Endometrial microvascular endothelial cells (primary cell): ENCODE measurements around the gene SMIM38. TPM values are rescaled to one million over a fixed set of nuclear protein-coding genes. Genes with fewer than 3 reads are reported as not detected.

Source experiments
- in situ Hi-C: cut with HindIII; loops from 2 replicates; pipeline ENCODE4 v1.10.0; 2017; ENCODE audit warnings: low sequenced_read_pairs, low pct_unique_long_range_greater_than_20kb; ENCODE audit errors: inconsistent ontology term
- total RNA-seq: library from RNA; depleted of rRNA; stranded (reverse); fragments of >200 nt; gene quantifications from one replicate; pipeline ENCODE4 v1.2.3, GENCODE V29; 2015; ENCODE audit errors: inconsistent ontology term

The SMIM38 gene
- total RNA-seq, 1 donor from 2014 or later = not detected

- in situ Hi-C loops = no loop called here
Measured at GRCh38 chr11:69193151-69193550, 37.4 kb downstream of the SMIM38 start.

GRCh38 chr11:69193629-69194028 is 37.9 kb downstream of the SMIM38 start:
- in situ Hi-C loops = no loop called here

- in situ Hi-C loops = no loop called here
Measured at GRCh38 chr11:69194396-69194795, 38.7 kb downstream of the SMIM38 start.

GRCh38 chr11:69194956-69195355 is 39.2 kb downstream of the SMIM38 start:
- in situ Hi-C loops = no loop called here

- in situ Hi-C loops = no loop called here
Measured at GRCh38 chr11:69195824-69196782, 40.4 kb downstream of the SMIM38 start.

- in situ Hi-C loops = no loop called here
Measured at GRCh38 chr11:69196783-69197169, 41.0 kb downstream of the SMIM38 start.

GRCh38 chr11:69198891-69199582 is 43.3 kb downstream of the SMIM38 start:
- in situ Hi-C loops = no loop called here

- in situ Hi-C loops = no loop called here
Measured at GRCh38 chr11:69199583-69200315, 44.0 kb downstream of the SMIM38 start.

GRCh38 chr11:69200331-69201065 is 44.8 kb downstream of the SMIM38 start:
- in situ Hi-C loops = no loop called here

- in situ Hi-C loops = no loop called here
Measured at GRCh38 chr11:69201066-69201365, 45.3 kb downstream of the SMIM38 start.

GRCh38 chr11:69201764-69202370 is 46.1 kb downstream of the SMIM38 start:
- in situ Hi-C loops = no loop called here

- in situ Hi-C loops = no loop called here
Measured at GRCh38 chr11:69202511-69203221, 46.9 kb downstream of the SMIM38 start.

- in situ Hi-C loops = no loop called here
Measured at GRCh38 chr11:69203381-69203780, 47.6 kb downstream of the SMIM38 start.

GRCh38 chr11:69203901-69204245 is 48.1 kb downstream of the SMIM38 start:
- in situ Hi-C loops = no loop called here

GRCh38 chr11:69204246-69204940 is 48.7 kb downstream of the SMIM38 start:
- in situ Hi-C loops = no loop called here

- in situ Hi-C loops = no loop called here
Measured at GRCh38 chr11:69204941-69205742, 49.4 kb downstream of the SMIM38 start.
